ENCODE measurements around the gene ZFHX3. TPM values are rescaled to one million over a fixed set of nuclear protein-coding genes. Genes with fewer than 3 reads are reported as not detected.
A peak's percentile ranks its signal among the peaks of the same experiment; 100 is the strongest.

The ZFHX3 gene
- polyA plus RNA-seq, 4 donors = 0.45 to 12.8 (median 2.7) TPM

DNA sequence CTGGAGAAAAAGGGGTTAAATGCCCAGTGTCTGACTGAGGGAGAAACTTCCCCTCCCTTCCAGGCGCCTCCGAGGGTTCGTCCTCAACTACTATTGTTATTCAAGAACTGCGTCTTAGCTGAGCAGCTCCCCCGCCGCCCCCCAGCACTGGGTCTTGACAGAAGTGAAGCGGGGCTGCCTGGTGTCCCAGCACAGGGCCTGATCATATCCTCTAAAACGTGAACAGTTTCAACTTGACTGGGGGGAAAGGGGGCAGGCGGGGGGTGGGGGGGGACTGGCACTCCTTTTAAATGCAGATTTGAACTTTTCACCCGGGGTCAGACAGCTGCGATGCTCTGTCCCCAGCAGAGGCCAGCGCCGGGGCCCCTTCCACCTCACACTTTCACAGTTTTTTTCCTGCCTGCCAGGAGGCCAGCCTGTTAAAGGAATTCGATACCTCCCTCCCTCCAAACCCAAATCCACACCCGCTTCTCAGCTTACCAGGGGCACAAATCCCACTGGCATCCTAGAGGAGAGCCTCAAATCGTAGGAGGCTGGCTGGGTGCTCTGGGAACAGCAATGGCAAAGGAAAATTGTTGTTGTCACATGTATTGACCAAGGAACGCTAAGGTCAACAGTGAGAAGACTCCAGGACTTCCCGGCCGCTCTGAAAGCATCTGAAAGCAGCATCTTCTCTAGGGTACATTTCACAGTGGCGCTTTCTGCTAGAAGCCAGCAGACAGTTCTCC lies 14.5 kb downstream of the ZFHX3 start:
- no peak for FAIRE-seq
- peaks cover 0 to 52% (median 12%) of the 10 kb centered on the region in 3 donors for H3K4me1 ChIP-seq (ENCODE audit: control insufficient read depth in 3 of 3, insufficient read depth in 2 of 3, low read depth in 1 of 3, low read length in 2 of 3)

DNA sequence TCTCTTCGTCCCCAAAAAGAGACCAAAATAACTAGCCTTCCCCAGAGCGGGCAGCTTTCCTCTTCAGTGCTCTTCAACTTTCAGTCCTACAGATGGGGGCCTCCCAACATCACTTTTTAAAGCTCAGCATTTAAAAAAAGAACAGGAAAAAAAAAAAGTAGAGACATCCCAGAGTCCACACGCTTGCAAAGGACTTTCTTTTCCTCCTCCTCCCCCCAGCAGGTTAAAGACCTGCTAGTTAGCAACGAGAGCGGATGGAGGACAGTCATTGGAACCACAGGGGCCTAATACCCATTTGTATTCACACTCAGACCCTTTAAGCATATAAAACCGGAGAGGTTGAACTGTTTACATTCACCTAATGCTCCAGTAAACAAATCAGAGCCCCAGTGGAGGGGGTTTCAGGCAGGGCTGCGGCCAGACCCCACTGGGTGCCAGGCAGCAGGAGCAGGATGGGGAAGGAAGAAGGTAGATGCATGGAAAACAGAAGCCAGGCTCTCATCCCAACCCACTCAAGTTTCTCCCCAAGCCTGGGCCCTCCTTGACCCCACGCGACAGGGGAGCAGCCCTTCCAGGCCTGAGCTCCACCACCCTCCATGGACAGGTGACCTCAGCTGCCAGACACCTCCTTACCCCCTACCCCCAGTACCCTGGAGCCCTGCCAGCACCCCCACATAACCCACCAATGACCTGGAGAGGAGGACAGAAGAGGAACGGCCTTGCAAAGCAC lies 15.2 kb downstream of the ZFHX3 start:
- H3K4me1 ChIP-seq (ENCODE audit: control insufficient read depth in 3 of 3, insufficient read depth in 2 of 3, low read depth in 1 of 3, low read length in 2 of 3) = peaks cover 2 to 53% (median 13%) of the 10 kb centered on the region in 3 donors

More for the DNA sequence above, 14.5 kb downstream of the ZFHX3 start:
- DNase-seq = no peak
- H3K27ac ChIP-seq (ENCODE audit: low read depth in 1 of 3, low read length in 2 of 3) = no peak overlapping the region
- H3K27me3 ChIP-seq (ENCODE audit: control insufficient read depth in 3 of 3, insufficient read depth in 3 of 3, low read length in 3 of 3) = no peaks in the 10 kb centered on the region
- no peaks in the 10 kb centered on the region for H3K9me3 ChIP-seq (ENCODE audit: control insufficient read depth in 2 of 2, insufficient read depth in 1 of 2, low read depth in 1 of 2, low read length in 1 of 2)
- peaks cover 0 to 10% (median 0%) of the 10 kb centered on the region in 3 donors for H3K36me3 ChIP-seq (ENCODE audit: control insufficient read depth in 3 of 3, insufficient read depth in 2 of 3, low read depth in 1 of 3, low read length in 3 of 3)
- 58 to 67% (median 62%) methylated on average over 19 to 20 of the region's 20 CpGs for WGBS, 3 donors
- no peak overlapping the region for H3K4me3 ChIP-seq (ENCODE audit: low read depth in 1 of 3, low read length in 3 of 3)

DNA sequence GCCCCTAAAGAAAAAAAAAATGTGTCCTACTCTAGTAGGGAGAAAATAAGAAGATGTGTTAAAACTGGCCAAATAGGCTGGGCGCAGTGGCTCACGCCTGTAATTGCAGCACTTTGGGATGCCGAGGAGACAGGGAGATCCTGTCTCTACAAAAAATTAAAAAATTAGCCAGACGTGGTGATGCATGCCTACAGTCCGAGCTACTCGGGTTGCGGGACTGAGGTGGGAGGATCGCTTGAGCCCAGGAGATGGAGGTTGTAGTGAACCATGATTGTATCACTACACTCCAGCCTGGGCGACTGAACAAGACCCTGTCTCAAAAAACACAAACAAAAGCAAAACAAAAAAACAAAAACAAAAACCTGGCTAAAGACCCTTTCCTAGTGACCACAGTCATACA lies 15.9 kb downstream of the ZFHX3 start:
- no peaks in the 10 kb centered on the region for H3K27me3 ChIP-seq (ENCODE audit: control insufficient read depth in 3 of 3, insufficient read depth in 3 of 3, low read length in 3 of 3)
- H3K36me3 ChIP-seq (ENCODE audit: control insufficient read depth in 3 of 3, insufficient read depth in 2 of 3, low read depth in 1 of 3, low read length in 3 of 3) = peaks cover 0 to 10% (median 0%) of the 10 kb centered on the region in 3 donors
- no peak for FAIRE-seq
- no peak overlapping the region for H3K4me3 ChIP-seq (ENCODE audit: low read depth in 1 of 3, low read length in 3 of 3)
- no peaks in the 10 kb centered on the region for H3K9me3 ChIP-seq (ENCODE audit: control insufficient read depth in 2 of 2, insufficient read depth in 1 of 2, low read depth in 1 of 2, low read length in 1 of 2)
- no peak overlapping the region for H3K27ac ChIP-seq (ENCODE audit: low read depth in 1 of 3, low read length in 2 of 3)
- 87 to 93% (median 88%) methylated on average over 9 of the region's 9 CpGs for WGBS, 3 donors
- H3K4me1 ChIP-seq (ENCODE audit: control insufficient read depth in 3 of 3, insufficient read depth in 2 of 3, low read depth in 1 of 3, low read length in 2 of 3) = peaks cover 2 to 50% (median 13%) of the 10 kb centered on the region in 3 donors
- no peak for DNase-seq

More for the DNA sequence above, 15.2 kb downstream of the ZFHX3 start:
- Histone ChIP-seq H3K36me3 (ENCODE audit: control insufficient read depth in 3 of 3, insufficient read depth in 2 of 3, low read depth in 1 of 3, low read length in 3 of 3) (peaks cover 0 to 10% (median 0%) of the 10 kb centered on the region in 3 donors), H3K4me3 (ENCODE audit: low read depth in 1 of 3, low read length in 3 of 3) (no peak overlapping the region), H3K27me3 (ENCODE audit: control insufficient read depth in 3 of 3, insufficient read depth in 3 of 3, low read length in 3 of 3) (no peaks in the 10 kb centered on the region), H3K9me3 (ENCODE audit: control insufficient read depth in 2 of 2, insufficient read depth in 1 of 2, low read depth in 1 of 2, low read length in 1 of 2) (no peaks in the 10 kb centered on the region), H3K27ac (ENCODE audit: low read depth in 1 of 3, low read length in 2 of 3) (no peak overlapping the region)
- DNase-seq = peak in 1 of 2 donors; percentile 57
- WGBS, 3 donors = 52 to 60% (median 59%) methylated on average over 10 of the region's 10 CpGs
- FAIRE-seq = no peak

DNA sequence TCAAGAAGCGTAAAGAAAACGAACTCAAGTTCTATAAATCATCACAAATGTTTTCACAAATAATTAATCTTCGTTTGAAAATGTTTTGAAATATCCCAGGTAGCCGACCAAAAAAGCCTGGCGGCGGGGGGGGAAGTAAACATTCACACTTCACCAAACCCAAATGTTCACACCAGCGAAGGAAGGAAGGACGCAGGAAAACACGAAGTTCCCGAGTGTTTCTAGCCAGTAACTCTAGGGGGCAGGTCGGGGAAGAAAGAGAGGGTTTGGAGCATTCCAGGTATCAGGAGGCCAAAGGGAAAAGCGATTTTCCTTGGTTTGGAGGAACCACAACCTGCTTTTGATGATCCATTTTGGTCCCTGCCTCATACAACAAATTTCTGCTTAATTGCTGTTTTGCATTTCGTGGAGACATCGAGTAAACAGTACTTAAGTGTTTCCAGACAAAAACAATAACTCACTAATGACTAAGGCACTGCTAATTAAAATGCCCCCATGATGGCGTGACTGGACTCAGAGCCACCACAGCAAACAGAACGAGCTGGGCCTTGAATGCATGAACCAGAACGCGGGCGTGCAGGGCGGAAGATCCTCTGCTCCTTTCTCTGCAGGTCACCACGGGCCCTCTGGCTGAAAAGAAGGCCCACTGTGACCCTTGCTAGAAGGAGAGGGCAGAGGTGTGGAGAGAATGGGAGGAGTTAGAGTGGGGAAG lies 16.6 kb downstream of the ZFHX3 start:
- FAIRE-seq (no peak), DNase-seq (no peak)
- Histone ChIP-seq H3K9me3 (ENCODE audit: control insufficient read depth in 2 of 2, insufficient read depth in 1 of 2, low read depth in 1 of 2, low read length in 1 of 2) (no peaks in the 10 kb centered on the region), H3K4me1 (ENCODE audit: control insufficient read depth in 3 of 3, insufficient read depth in 2 of 3, low read depth in 1 of 3, low read length in 2 of 3) (peaks cover 2 to 43% (median 10%) of the 10 kb centered on the region in 3 donors), H3K36me3 (ENCODE audit: control insufficient read depth in 3 of 3, insufficient read depth in 2 of 3, low read depth in 1 of 3, low read length in 3 of 3) (peaks cover 0 to 10% (median 0%) of the 10 kb centered on the region in 3 donors), H3K27me3 (ENCODE audit: control insufficient read depth in 3 of 3, insufficient read depth in 3 of 3, low read length in 3 of 3) (no peaks in the 10 kb centered on the region), H3K27ac (ENCODE audit: low read depth in 1 of 3, low read length in 2 of 3) (no peak overlapping the region), H3K4me3 (ENCODE audit: low read depth in 1 of 3, low read length in 3 of 3) (no peak overlapping the region)
- 76 to 85% (median 79%) methylated on average over 21 of the region's 21 CpGs for WGBS, 3 donors

DNA sequence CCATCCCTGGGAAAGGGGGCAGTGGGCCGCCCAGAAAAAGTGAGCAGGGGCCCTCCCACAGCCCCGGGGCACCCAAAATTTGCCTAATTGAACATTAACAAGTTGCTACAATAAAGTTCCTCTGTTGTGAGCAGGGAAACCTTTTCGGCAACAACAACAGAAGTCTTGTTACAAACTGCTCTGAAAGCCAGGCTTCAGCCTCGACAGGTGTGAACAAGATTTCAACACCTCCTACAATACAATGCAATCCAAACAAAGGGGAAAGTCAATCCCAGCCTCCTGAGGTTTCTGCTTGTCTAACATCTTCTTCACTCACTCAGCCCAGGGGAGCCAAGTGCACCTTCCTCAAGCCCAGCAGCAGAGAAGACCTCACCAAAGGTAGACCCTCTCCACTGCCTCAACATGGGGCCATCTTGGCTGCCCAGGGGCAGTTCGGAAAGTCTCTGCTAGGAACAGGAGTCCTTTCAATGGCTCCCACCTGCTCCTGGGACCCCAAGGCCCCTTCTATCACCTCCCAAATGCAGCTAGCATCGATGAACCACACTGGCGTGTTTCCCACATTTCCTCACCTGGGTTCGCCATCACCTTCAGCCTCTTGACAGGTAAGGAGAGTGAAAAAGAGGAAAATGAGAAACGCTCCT lies 19.1 kb downstream of the ZFHX3 start:
- Histone ChIP-seq H3K27ac (ENCODE audit: low read depth in 1 of 3, low read length in 2 of 3) (no peak overlapping the region), H3K9me3 (ENCODE audit: control insufficient read depth in 2 of 2, insufficient read depth in 1 of 2, low read depth in 1 of 2, low read length in 1 of 2) (no peaks in the 10 kb centered on the region), H3K4me3 (ENCODE audit: low read depth in 1 of 3, low read length in 3 of 3) (no peak overlapping the region), H3K36me3 (ENCODE audit: control insufficient read depth in 3 of 3, insufficient read depth in 2 of 3, low read depth in 1 of 3, low read length in 3 of 3) (peaks cover 0 to 7% (median 0%) of the 10 kb centered on the region in 3 donors), H3K27me3 (ENCODE audit: control insufficient read depth in 3 of 3, insufficient read depth in 3 of 3, low read length in 3 of 3) (no peaks in the 10 kb centered on the region), H3K4me1 (ENCODE audit: control insufficient read depth in 3 of 3, insufficient read depth in 2 of 3, low read depth in 1 of 3, low read length in 2 of 3) (peaks cover 2 to 40% (median 10%) of the 10 kb centered on the region in 3 donors)
- no peak for FAIRE-seq
- no peak for DNase-seq
- 58 to 73% (median 72%) methylated on average over 9 of the region's 9 CpGs for WGBS, 3 donors

DNA sequence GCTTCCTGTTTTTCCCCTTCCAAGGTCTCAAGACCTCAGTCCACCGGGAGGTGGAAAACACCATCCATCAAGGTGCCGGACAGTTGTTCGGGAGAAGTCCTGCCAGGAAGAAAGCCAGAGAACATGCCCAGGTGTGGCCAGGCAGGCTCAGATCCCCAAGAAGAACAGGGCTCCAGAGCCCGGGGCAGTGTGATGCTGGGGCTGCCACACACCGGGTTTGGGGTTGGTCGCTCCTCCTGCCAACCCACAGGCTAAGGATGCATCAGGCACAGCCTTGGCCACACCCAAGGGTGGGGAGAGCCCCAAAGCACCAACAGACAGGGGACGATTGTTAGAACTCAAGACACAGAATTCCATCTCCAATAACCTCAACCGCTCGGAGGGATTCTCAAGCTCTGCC lies 19.7 kb downstream of the ZFHX3 start:
- H3K4me1 ChIP-seq (ENCODE audit: control insufficient read depth in 3 of 3, insufficient read depth in 2 of 3, low read depth in 1 of 3, low read length in 2 of 3) = peaks cover 2 to 35% (median 10%) of the 10 kb centered on the region in 3 donors
- no peaks in the 10 kb centered on the region for H3K9me3 ChIP-seq (ENCODE audit: control insufficient read depth in 2 of 2, insufficient read depth in 1 of 2, low read depth in 1 of 2, low read length in 1 of 2)
- WGBS, 3 donors = 55 to 74% (median 74%) methylated on average over 8 to 9 of the region's 9 CpGs
- H3K27ac ChIP-seq (ENCODE audit: low read depth in 1 of 3, low read length in 2 of 3) = no peak overlapping the region
- FAIRE-seq = no peak
- H3K27me3 ChIP-seq (ENCODE audit: control insufficient read depth in 3 of 3, insufficient read depth in 3 of 3, low read length in 3 of 3) = no peaks in the 10 kb centered on the region
- no peak overlapping the region for H3K4me3 ChIP-seq (ENCODE audit: low read depth in 1 of 3, low read length in 3 of 3)
- H3K36me3 ChIP-seq (ENCODE audit: control insufficient read depth in 3 of 3, insufficient read depth in 2 of 3, low read depth in 1 of 3, low read length in 3 of 3) = peaks cover 0 to 9% (median 0%) of the 10 kb centered on the region in 3 donors
- DNase-seq = no peak

DNA sequence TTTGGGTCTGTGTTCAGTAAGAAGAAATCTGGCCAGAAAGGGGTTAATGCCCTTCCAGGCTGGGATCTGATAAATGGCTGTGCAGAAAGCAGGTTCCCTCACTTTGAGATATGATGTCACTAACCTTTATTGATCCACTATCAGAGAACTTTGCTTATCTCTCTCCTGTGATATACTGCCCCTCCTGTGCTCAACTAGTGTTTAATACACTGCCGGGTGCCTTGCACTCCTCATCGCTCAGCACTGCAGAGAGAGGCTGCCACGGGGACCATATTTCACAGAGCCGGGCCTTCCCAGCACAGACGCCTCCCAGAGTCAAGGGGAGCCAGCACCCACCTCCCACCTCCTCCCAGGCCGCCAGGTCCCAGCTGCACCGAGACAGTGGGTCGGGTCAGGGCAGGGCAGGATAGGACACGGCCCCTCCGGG lies 20.2 kb downstream of the ZFHX3 start:
- FAIRE-seq (no peak), DNase-seq (peak in 1 of 2 donors; percentile 55)
- Histone ChIP-seq H3K27ac (ENCODE audit: low read depth in 1 of 3, low read length in 2 of 3) (no peak overlapping the region), H3K27me3 (ENCODE audit: control insufficient read depth in 3 of 3, insufficient read depth in 3 of 3, low read length in 3 of 3) (no peaks in the 10 kb centered on the region), H3K9me3 (ENCODE audit: control insufficient read depth in 2 of 2, insufficient read depth in 1 of 2, low read depth in 1 of 2, low read length in 1 of 2) (no peaks in the 10 kb centered on the region), H3K36me3 (ENCODE audit: control insufficient read depth in 3 of 3, insufficient read depth in 2 of 3, low read depth in 1 of 3, low read length in 3 of 3) (peaks cover 0 to 10% (median 0%) of the 10 kb centered on the region in 3 donors), H3K4me1 (ENCODE audit: control insufficient read depth in 3 of 3, insufficient read depth in 2 of 3, low read depth in 1 of 3, low read length in 2 of 3) (peaks cover 2 to 30% (median 9%) of the 10 kb centered on the region in 3 donors), H3K4me3 (ENCODE audit: low read depth in 1 of 3, low read length in 3 of 3) (no peak overlapping the region)
- 20 to 54% (median 26%) methylated on average over 10 of the region's 10 CpGs for WGBS, 3 donors
